MG63 (cell line): ENCODE results near the gene FSTL4. TPM values are rescaled to one million over a fixed set of nuclear protein-coding genes. Genes with fewer than 3 reads are reported as not detected.

Source experiments
- DNase-seq: peaks from one replicate; pipeline ENCODE4 v3.0.0-alpha.2; 2020
- H3K27me3 ChIP-seq: fragments of 250-450 bp; sonication (Bioruptor Pico); 2 replicates; pipeline ENCODE4 v1.5.1; 2020; ENCODE audit warnings: mild to moderate bottlenecking, moderate library complexity
- H3K36me3 ChIP-seq: fragments of 250-450 bp; sonication (Bioruptor Pico); 2 replicates; pipeline ENCODE4 v1.5.1; 2020; ENCODE audit warnings: mild to moderate bottlenecking, moderate library complexity
- H3K4me3 ChIP-seq: fragments of 250-450 bp; sonication (Bioruptor Pico); 2 replicates; pipeline ENCODE4 v1.5.1; 2020; ENCODE audit warnings: mild to moderate bottlenecking, moderate library complexity
- H3K9me3 ChIP-seq: fragments of 250-450 bp; sonication (Bioruptor Pico); 2 replicates; pipeline ENCODE4 v1.5.1; 2020; ENCODE audit warnings: mild to moderate bottlenecking, moderate library complexity
- total RNA-seq: library from RNA; depleted of rRNA; stranded (reverse); fragments of >200 nt; shearing (Covaris generic); gene quantifications from 2 replicates; pipeline ENCODE4 v1.2.3, GENCODE V29; 2014; ENCODE audit warnings: low replicate concordance

The FSTL4 gene
- total RNA-seq, 1 experiment from 2014 or later: not detected

DNA sequence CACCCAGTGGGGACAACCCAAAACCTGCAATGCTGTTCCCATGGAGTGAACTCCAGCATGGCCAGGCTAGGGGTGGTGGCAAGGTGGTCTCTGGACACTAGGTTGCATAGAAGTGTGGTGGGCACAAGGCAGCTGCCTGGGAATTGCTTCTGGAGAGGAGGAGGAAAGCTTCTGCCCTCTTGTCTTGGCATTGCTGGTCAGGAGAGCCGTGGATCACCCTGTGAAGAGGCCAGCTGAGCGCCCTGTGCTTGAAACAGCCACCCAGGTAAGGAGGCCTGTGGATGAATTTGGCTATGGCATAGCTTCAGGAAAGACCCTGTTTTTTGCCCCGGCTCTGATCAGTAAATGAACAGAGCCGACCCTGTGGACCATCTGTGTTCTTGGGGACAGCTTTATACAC, 287.4 kb downstream of the FSTL4 start:
- H3K9me3 ChIP-seq: no peaks in the 10 kb centered on the region
- no peak overlapping the region for H3K4me3 ChIP-seq

GRCh38 chr5:133323494-133324457, 288.6 kb downstream of the FSTL4 start:
- no peak overlapping the region for H3K4me3 ChIP-seq
- H3K27me3 ChIP-seq: no peaks in the 10 kb centered on the region
- no peak for DNase-seq
- no peaks in the 10 kb centered on the region for H3K9me3 ChIP-seq
- no peaks in the 10 kb centered on the region for H3K36me3 ChIP-seq

More for the DNA sequence above, 287.4 kb downstream of the FSTL4 start:
- H3K36me3 ChIP-seq: no peaks in the 10 kb centered on the region
- DNase-seq: no peak
- H3K27me3 ChIP-seq: no peaks in the 10 kb centered on the region

GRCh38 chr5:133322743-133323142, 289.6 kb downstream of the FSTL4 start:
- Histone ChIP-seq H3K9me3 (no peaks in the 10 kb centered on the region), H3K27me3 (no peaks in the 10 kb centered on the region), H3K4me3 (no peak overlapping the region), H3K36me3 (no peaks in the 10 kb centered on the region)
- no peak for DNase-seq

- no peak overlapping the region for H3K4me3 ChIP-seq
- H3K36me3 ChIP-seq: no peaks in the 10 kb centered on the region
- DNase-seq: no peak
- no peaks in the 10 kb centered on the region for H3K9me3 ChIP-seq
- no peaks in the 10 kb centered on the region for H3K27me3 ChIP-seq
Observed at GRCh38 chr5:133321833-133322420, 290.4 kb downstream of the FSTL4 start.

- no peaks in the 10 kb centered on the region for H3K9me3 ChIP-seq
- no peak for DNase-seq
- H3K4me3 ChIP-seq: no peak overlapping the region
- no peaks in the 10 kb centered on the region for H3K36me3 ChIP-seq
- H3K27me3 ChIP-seq: no peaks in the 10 kb centered on the region
Observed at GRCh38 chr5:133321286-133321832, 291.0 kb downstream of the FSTL4 start.

DNA sequence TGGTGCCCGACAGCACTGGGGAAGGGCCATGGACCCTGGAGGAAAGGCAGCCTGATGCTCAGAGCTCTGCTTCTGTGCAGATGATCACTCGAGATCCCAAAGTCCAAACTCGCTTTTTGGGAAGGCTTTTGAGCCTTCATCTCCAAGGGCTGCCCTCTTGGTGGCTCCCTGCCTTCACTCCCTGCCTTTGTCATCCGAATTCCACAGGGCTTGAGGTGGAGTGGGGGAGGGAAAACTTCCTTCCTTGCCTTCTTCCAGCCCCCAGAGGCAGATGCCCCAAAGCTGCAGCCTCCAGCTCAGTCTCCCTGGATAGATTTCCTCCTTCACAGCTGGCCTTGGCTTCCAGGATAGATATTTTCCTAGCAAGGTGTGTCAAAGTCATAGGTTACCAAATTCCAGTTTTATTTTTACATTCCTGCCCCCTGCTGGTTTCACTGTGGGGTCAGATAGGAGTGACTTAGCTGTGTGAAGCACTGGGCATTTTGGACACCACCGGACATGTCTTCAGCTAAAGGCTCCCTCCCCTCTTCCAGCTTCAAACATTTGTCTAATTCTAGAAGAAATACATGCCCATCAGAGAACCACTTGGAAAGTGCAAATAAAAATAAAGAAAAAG, 292.3 kb downstream of the FSTL4 start:
- H3K4me3 ChIP-seq: no peak overlapping the region
- H3K9me3 ChIP-seq: no peaks in the 10 kb centered on the region
- no peak for DNase-seq
- no peaks in the 10 kb centered on the region for H3K27me3 ChIP-seq
- no peaks in the 10 kb centered on the region for H3K36me3 ChIP-seq

DNA sequence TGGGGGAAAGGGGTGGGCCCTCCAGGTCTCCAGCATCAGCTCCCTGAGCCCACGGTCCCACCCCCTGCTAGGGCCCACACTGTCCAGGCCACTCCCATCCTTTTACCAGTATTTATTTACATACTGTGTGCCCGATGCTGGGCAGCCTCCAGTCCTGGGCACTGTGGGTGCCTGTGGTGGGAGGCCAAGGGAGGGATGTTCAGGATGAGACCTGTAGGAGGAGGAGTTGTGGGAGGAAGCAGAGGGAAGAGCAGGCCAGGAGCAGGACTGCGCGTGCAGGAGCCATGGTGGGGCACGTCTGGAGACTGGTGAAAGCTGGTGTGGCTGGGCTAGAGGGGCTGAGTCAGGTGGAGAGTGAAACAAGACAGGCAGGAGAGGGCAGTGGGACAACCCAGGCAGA, 293.1 kb downstream of the FSTL4 start:
- no peak for DNase-seq

GRCh38 chr5:133317558-133317957, 294.8 kb downstream of the FSTL4 start:
- Histone ChIP-seq H3K27me3 (no peaks in the 10 kb centered on the region), H3K9me3 (no peaks in the 10 kb centered on the region), H3K36me3 (no peaks in the 10 kb centered on the region), H3K4me3 (no peak overlapping the region)
- DNase-seq: no peak

More for the DNA sequence above, 293.1 kb downstream of the FSTL4 start:
- Histone ChIP-seq H3K9me3 (no peaks in the 10 kb centered on the region), H3K36me3 (no peaks in the 10 kb centered on the region), H3K27me3 (no peaks in the 10 kb centered on the region), H3K4me3 (no peak overlapping the region)

GRCh38 chr5:133316346-133317343, 295.7 kb downstream of the FSTL4 start:
- no peaks in the 10 kb centered on the region for H3K27me3 ChIP-seq
- peak; percentile 11 for DNase-seq
- no peak overlapping the region for H3K4me3 ChIP-seq
- H3K36me3 ChIP-seq: no peaks in the 10 kb centered on the region
- H3K9me3 ChIP-seq: no peaks in the 10 kb centered on the region

GRCh38 chr5:133314086-133314485, 298.3 kb downstream of the FSTL4 start:
- H3K36me3 ChIP-seq: no peaks in the 10 kb centered on the region
- H3K9me3 ChIP-seq: no peaks in the 10 kb centered on the region
- H3K4me3 ChIP-seq: no peak overlapping the region
- DNase-seq: no peak
- H3K27me3 ChIP-seq: no peaks in the 10 kb centered on the region; the same call in 1 of the 2 replicates

DNA sequence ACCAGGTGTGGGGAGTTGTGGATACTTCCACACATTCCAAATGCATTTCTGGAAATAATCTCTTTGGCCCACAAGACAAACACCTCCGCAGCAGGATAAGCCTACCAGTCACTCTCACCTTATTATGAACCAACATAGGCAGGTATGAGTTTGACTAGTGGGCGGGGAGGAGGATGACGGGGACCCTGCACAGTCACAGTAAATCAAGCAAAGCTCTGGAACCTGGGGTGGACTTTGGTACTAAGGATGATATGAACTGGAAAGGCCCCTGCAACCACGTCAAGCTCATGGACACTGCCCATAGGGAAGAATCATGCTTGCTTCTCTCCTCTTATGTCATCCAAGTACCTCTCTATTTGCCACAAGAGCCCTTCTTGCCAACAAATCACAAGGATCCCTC, 301.2 kb downstream of the FSTL4 start:
- Histone ChIP-seq H3K36me3 (no peaks in the 10 kb centered on the region), H3K27me3 (no peaks in the 10 kb centered on the region; the same call in 1 of the 2 replicates), H3K4me3 (no peak overlapping the region), H3K9me3 (no peaks in the 10 kb centered on the region)
- no peak for DNase-seq

DNA sequence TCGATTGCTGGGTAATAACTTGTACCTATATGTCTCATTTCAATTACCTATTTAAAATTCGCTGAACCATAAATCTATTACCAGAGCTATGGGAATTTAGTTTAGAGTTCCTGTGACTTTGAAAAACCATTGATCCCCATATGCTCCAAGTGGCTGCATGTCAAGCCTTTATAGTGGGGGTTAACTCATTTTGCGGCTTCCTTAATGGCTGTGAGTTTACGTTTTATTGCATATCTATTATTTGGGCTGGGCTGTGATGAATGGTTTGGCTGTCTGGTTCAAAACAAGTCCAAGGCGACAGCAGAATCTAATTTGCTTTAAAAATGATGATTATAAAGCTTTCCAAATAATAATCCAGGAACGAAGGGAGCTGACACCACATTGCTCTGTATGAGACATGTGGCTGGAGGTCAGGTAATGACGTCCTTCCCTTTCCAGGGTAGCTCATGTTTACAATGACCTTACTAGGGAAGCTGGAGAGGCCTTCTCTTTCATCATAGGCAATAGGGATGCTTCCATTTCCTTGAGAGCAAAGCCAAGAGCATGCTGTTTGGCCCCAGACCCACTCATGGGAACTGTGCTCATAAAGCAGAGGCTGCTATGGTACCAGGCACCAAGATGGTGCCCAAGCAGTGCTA, 302.2 kb downstream of the FSTL4 start:
- Histone ChIP-seq H3K4me3 (no peak overlapping the region), H3K27me3 (no peaks in the 10 kb centered on the region; the same call in 1 of the 2 replicates), H3K9me3 (no peaks in the 10 kb centered on the region), H3K36me3 (no peaks in the 10 kb centered on the region)
- DNase-seq: no peak

- DNase-seq: no peak
- no peak overlapping the region for H3K4me3 ChIP-seq
- H3K27me3 ChIP-seq: no peaks in the 10 kb centered on the region; the same call in 1 of the 2 replicates
- H3K36me3 ChIP-seq: no peaks in the 10 kb centered on the region
- H3K9me3 ChIP-seq: no peaks in the 10 kb centered on the region
Observed at GRCh38 chr5:133309166-133309795, 303.1 kb downstream of the FSTL4 start.

DNA sequence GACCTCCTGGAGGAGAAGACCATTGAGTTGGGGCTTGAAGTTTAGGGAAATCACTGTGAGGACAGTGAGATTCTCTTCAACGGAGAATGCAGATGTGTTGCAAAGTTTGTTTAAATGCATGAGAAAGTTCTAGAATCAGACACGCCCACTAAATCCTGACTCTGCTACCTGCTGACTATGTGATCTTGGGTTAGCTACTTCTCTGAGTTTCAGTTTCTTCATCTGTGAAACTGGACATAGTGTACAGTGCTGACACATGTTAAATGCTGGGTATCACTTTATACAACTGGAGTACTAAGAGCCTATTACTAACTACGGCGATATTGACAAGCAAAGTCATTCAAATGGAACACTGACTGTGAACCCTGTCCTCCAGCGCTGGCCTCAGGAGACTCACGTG, 305.1 kb downstream of the FSTL4 start:
- H3K36me3 ChIP-seq: no peaks in the 10 kb centered on the region
- H3K9me3 ChIP-seq: no peaks in the 10 kb centered on the region
- no peak for DNase-seq
- no peak overlapping the region for H3K4me3 ChIP-seq
- H3K27me3 ChIP-seq: no peaks in the 10 kb centered on the region; the same call in 1 of the 2 replicates

GRCh38 chr5:133304707-133305216, 307.6 kb downstream of the FSTL4 start:
- no peaks in the 10 kb centered on the region for H3K36me3 ChIP-seq
- DNase-seq: no peak
- H3K9me3 ChIP-seq: no peaks in the 10 kb centered on the region
- no peak overlapping the region for H3K4me3 ChIP-seq
- H3K27me3 ChIP-seq: no peaks in the 10 kb centered on the region; the same call in 1 of the 2 replicates
